NCI-H446 (cell line): ENCODE data around the gene IFNGR2.
"Not testable (repeated sequence)": the region's sequence is repeated elsewhere in the genome, so short reads cannot be mapped to it uniquely, and the experiment has no call there.

Experiments
- DNase-seq, 2 experiments: peaks; one replicate each; lab custom pipeline; 2025; lab: John Stamatoyannopoulos, UW

IFNGR2 gene

GRCh38 chr21:33377221-33377920 lies 25.8 kb upstream of the IFNGR2 start:
- DNase-seq = no peak

GRCh38 chr21:33378081-33378480 lies 25.1 kb upstream of the IFNGR2 start:
- no peak for DNase-seq

- DNase-seq = not testable (repeated sequence)
Observed at GRCh38 chr21:33379934-33380333, 23.3 kb upstream of the IFNGR2 start.

- DNase-seq = peak; percentile 71 to 85
Observed at GRCh38 chr21:33380483-33380998, 22.7 kb upstream of the IFNGR2 start.

DNA sequence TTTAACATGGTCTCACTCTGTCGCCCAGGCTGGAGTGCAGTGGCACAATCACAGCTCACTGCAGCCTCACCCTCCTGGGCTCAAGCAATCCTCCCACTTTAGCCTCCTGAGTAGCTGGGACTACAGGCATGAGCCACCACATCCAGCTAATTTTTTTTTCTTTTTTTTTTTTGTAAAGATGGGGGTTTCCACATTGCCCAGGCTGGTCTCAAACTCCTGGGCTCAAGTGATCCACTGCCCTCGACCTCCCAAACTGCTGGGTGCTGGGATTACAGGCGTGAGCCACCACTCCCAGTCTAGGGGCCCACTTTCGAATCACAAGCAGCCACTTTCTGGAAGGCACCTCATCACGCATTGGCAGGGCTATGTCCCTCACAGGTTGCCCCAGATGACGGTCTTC lies 21.8 kb upstream of the IFNGR2 start:
- not testable (repeated sequence) for DNase-seq

DNA sequence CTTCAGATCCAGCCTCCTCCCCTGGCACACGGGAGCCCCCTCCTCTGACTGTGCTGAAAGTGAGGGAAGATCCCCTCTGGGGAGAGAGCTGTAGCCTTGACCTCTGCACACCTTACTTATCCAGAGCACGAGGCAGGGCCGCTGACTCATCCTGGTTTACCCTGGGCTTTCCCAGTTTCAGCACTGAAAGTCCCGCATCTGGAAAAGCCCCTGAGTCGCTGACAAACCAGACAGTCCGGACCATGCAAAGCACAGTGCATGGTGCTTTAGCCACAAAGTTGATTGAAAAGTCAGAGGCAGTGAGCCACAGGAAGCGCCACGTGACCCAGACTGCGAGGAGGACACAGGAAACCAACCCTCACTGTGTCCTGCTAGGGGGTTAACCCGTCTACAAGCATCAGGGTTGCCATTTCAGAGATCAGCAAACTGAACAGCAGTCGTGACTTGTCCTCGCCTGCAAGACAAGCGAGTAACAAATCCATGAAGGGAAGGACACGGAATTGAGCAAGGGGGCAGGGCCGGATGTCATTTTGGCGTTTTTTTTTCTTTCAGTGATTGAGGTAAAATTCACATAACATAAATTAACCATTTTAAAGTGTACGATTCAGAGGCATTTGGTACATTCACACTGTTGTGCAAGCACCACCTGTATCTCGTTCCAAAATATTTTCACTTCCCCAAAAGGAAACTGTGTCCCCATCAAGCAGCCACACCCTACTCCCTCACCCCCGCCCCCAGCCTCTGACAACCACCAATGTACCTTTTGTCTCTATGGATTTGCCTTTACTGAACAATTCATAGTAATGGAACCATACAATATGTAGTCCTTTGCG lies 19.9 kb upstream of the IFNGR2 start:
- DNase-seq = no peak

DNA sequence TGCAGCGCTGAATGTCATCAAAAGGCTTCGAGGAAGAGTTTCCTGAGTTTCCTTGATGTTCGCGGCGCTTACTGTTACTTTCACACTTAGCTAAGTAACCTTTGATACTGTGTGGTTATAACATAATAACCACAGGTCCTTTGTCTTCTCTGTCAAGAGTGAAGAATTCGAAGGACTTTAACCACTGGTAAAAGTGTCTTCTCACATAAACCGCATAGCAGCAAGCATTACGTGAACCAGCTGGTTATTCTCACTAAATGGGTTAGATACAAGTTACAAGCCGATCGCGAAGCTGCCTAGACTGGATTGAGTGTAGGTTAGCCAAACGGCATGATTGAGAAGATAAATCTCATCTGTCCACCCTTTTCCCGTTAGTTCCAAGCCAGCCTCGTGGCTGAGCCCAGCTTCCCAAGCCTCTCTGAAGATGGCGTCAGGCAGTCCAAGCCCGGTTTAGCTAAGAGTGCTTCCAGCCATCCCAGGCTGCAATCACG lies 18.3 kb upstream of the IFNGR2 start:
- DNase-seq = no peak

GRCh38 chr21:33386222-33386784 lies 16.9 kb upstream of the IFNGR2 start:
- no peak for DNase-seq

GRCh38 chr21:33387294-33387693 lies 15.9 kb upstream of the IFNGR2 start:
- no peak for DNase-seq

DNA sequence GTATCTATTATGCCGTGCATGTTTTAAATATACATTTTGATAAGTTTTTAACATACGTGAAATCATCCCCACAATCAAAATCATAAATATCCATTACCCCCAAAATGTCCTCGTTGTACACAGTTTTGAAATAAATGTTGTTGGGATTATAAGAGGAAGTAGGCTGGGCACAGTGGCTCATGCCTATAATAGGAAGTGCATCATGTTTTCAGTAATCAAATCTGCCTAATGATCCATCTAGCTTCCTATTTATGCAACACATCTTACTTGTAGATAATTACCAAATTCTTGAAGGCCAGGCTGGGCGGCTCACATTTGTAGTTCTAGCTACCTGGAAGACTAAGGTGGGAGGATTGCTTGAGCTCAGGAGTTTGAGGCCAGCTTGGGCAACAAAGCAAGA lies 15.0 kb upstream of the IFNGR2 start:
- DNase-seq = no peak

- DNase-seq = no peak
Observed at GRCh38 chr21:33390479-33390878, 12.7 kb upstream of the IFNGR2 start.

GRCh38 chr21:33391656-33392055 lies 11.6 kb upstream of the IFNGR2 start:
- DNase-seq = no peak

DNA sequence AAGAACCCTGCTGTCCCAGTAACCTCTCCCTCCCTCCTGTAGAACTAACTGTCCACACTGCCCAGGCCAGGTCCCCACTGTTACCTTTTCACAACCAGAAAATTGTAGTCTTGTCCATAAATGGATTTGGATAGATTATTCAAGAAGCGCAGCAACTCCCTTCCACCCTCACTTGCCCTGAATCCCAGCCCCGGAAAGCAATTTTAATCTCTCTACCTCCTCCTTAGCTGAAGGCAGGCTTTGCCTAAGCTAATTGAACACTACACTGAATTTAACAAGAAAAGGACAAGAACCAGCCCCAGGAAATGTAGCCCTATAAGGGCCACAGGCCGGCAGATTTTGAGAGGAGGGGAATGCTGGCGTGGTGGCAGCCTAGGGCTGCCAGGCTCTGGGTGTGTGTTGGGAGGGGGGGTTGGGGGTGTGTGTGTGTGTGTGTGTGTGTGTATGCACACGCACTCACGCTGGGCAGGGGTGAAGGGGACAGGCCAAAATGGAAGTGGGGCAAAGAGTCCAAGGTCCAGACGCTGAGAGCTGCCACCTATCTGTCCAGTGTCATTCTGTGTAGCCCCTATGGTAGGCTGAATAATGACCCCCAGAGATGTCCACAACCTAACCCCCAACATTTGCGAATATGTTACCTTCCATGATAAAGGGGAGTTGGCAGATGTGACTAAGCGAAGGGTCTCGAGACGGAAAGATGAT lies 10.8 kb upstream of the IFNGR2 start:
- DNase-seq = no peak

DNA sequence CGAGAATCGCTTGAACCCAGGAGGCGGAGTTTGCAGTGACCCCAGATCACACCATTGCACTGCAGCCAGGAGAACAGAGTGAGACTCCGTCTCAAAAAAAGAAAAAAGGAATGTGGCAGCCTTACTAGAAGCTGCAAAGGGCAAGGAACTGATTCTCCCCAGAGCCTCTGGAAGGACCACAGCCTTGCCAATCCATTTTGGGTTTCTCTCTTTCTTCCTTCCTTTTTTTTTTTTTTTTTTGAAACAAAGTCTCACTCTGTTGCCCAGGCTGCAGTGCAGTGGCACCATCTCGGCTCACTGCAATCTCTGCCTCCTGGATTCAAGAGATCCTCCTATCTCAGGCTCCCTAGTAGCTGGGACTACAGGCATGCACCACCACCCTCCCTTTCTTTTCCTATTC lies 9.9 kb upstream of the IFNGR2 start:
- DNase-seq = no peak

- DNase-seq = no peak
Observed at GRCh38 chr21:33394260-33394659, 9.0 kb upstream of the IFNGR2 start.

- DNase-seq = peak in 1 of 2 experiments; percentile 45
Observed at GRCh38 chr21:33395891-33396331, 7.3 kb upstream of the IFNGR2 start.

DNA sequence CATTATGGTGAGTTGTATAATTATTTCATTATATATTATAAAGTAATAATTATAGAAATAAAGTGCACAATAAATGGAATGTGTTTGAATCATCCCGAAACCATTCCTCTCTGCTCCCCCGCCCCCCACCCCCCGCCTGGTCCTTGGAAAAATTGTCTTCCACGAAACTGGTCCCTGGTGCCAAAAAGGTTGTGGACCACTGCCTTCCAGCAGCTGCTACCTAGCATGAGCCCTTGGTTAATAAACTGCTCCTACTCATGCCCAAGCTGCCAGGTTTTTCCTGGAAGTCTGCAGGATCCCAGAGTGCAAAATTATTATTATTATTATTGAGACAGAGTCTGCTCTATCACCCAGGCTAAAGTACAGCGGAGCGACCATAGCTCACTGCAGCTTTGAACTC lies 6.8 kb upstream of the IFNGR2 start:
- peak; percentile 21 to 72 for DNase-seq

- no peak for DNase-seq
Observed at GRCh38 chr21:33396951-33397350, 6.3 kb upstream of the IFNGR2 start.

DNA sequence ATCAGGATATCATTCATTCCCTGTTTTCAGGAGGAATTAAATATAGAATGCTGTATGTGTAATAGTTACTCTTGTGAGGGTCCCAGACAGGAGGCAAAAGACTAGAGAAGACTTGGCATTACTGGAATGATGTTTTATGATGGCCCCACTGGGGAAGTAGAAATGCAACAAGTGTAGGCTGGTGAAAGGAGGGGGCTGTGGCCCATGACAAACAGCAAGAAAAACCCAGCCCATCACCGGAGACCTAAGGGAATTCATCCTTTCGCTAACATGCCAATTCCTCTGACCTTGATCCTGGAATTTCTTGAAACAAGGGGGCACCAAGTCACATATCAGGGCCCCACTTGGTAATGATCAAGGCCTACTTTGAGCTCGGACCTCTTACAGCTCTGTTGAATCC lies 5.5 kb upstream of the IFNGR2 start:
- no peak for DNase-seq

GRCh38 chr21:33398361-33398760 lies 4.9 kb upstream of the IFNGR2 start:
- DNase-seq = peak; percentile 22 to 75

DNA sequence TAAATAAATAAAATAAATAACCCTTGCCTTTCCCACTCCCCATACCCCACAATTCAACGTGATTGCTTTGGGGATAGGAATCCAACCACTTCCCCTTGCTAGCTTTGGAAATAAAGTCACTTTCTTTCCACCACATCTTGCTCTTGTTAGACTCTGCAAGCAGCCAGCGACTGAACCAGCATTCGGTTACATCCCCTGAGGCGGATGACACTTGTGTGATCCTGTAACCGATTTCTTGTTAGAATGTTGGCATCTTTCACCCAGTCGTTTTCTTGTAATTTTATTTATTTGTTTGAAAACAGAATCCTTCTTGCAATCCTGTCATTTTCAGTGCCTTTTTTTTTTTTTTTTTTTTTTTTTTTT lies 1.6 kb upstream of the IFNGR2 start:
- DNase-seq = no peak
